HFF-Myc (cell line): ENCODE measurements around the gene TTLL11.

Experiments
- DNase-seq: peaks from one replicate; pipeline ENCODE4 v3.0.0-alpha.2; 2011; ENCODE audit warnings: low read depth; ENCODE audit errors: extremely low read depth
- H3K4me3 ChIP-seq: replicated peaks from 2 replicates; pipeline ENCODE4 v1.5.1; 2011; ENCODE audit warnings: low read depth, mild to moderate bottlenecking, control low read depth, low read length
- TF ChIP-seq, protein P1 (sequence below): IDR thresholded peaks from 2 replicates; pipeline ENCODE4 v1.5.1; 2012; ENCODE audit warnings: mild to moderate bottlenecking, low read depth, low read length, control low read depth; ENCODE audit errors: missing control alignments

Gene TTLL11

GRCh38 chr9:121979736-121980135 lies 113.4 kb downstream of the TTLL11 start:
- H3K4me3 ChIP-seq: no peak overlapping the region
- no peak for DNase-seq
- TF ChIP-seq, protein P1, sequence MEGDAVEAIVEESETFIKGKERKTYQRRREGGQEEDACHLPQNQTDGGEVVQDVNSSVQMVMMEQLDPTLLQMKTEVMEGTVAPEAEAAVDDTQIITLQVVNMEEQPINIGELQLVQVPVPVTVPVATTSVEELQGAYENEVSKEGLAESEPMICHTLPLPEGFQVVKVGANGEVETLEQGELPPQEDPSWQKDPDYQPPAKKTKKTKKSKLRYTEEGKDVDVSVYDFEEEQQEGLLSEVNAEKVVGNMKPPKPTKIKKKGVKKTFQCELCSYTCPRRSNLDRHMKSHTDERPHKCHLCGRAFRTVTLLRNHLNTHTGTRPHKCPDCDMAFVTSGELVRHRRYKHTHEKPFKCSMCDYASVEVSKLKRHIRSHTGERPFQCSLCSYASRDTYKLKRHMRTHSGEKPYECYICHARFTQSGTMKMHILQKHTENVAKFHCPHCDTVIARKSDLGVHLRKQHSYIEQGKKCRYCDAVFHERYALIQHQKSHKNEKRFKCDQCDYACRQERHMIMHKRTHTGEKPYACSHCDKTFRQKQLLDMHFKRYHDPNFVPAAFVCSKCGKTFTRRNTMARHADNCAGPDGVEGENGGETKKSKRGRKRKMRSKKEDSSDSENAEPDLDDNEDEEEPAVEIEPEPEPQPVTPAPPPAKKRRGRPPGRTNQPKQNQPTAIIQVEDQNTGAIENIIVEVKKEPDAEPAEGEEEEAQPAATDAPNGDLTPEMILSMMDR: no peak

GRCh38 chr9:121976751-121977150 lies 116.4 kb downstream of the TTLL11 start:
- DNase-seq: no peak
- TF ChIP-seq, protein P1: no peak
- H3K4me3 ChIP-seq: no peak overlapping the region

- DNase-seq: no peak
- no peak overlapping the region for H3K4me3 ChIP-seq
- TF ChIP-seq, protein P1: no peak
These were observed 117.3 kb downstream of the TTLL11 start for GRCh38 chr9:121975801-121976277.

GRCh38 chr9:121974421-121974820 lies 118.7 kb downstream of the TTLL11 start:
- DNase-seq: no peak
- TF ChIP-seq, protein P1: no peak
- no peak overlapping the region for H3K4me3 ChIP-seq

- TF ChIP-seq, protein P1: no peak
- no peak for DNase-seq
- no peak overlapping the region for H3K4me3 ChIP-seq
These were observed 120.6 kb downstream of the TTLL11 start for GRCh38 chr9:121972501-121972981.

DNA sequence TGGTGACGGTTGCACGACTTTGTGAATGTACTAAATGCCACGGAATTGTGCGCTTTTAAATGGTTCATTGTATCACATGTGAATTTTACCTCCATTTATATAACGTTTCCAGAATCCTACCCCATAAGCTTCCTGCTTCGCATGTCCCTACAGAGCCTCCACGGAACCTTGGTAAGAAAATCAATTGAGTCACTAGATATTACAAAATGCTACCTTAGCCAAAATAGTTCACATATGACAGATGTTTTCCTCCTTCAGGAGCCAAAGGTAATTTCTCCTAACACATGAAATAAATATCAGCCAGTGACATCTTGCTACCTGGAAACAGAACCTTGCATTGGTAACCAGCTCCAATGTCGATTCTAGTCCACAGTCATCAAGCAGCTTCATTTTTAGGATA lies 125.1 kb downstream of the TTLL11 start:
- DNase-seq: no peak
- H3K4me3 ChIP-seq: no peak overlapping the region
- TF ChIP-seq, protein P1: no peak

- TF ChIP-seq, protein P1: no peak
- no peak for DNase-seq
- H3K4me3 ChIP-seq: no peak overlapping the region
These were observed 126.4 kb downstream of the TTLL11 start for GRCh38 chr9:121966706-121967105.
